Liver (tissue), 9 donors: ENCODE measurements around the gene BHLHA15. TPM values are rescaled to one million over a fixed set of nuclear protein-coding genes. Genes with fewer than 3 reads are reported as not detected.

ENCODE experiments used
- DNase-seq: peaks from one replicate; pipeline ENCODE4 v3.0.0-alpha.2; 2017; ENCODE audit warnings: low spot score
- H3K27ac ChIP-seq, 2 donors: one replicate each; pipeline ENCODE4 v1.7.0; 2013; ENCODE audit warnings: inconsistent platforms in 2 of 2, low read length in 2 of 2, control low read depth in 1 of 2, low read depth in 1 of 2, mild to moderate bottlenecking in 1 of 2
- H3K27me3 ChIP-seq, 4 donors: one replicate each; pipeline versions ENCODE4 v1.6.1 to v1.7.0; 2013; ENCODE audit warnings: low read length in 3 of 4, inconsistent platforms in 1 of 4, mild to moderate bottlenecking in 1 of 4, moderate library complexity in 1 of 4; ENCODE audit not compliant: control insufficient read depth in 4 of 4, insufficient read depth in 4 of 4
- H3K36me3 ChIP-seq, 4 donors: one replicate each; pipeline versions ENCODE4 v1.6.1 to v1.7.0; 2013; ENCODE audit warnings: low read length in 3 of 4, mild to moderate bottlenecking in 3 of 4, low read depth in 1 of 4, moderate library complexity in 1 of 4; ENCODE audit not compliant: control insufficient read depth in 4 of 4, insufficient read depth in 3 of 4
- H3K4me1 ChIP-seq, 4 donors: one replicate each; pipeline versions ENCODE4 v1.6.1 to v1.7.0; 2013; ENCODE audit warnings: low read length in 3 of 4, mild to moderate bottlenecking in 3 of 4, moderate library complexity in 1 of 4; ENCODE audit not compliant: control insufficient read depth in 4 of 4, insufficient read depth in 4 of 4
- H3K4me3 ChIP-seq, 3 donors: one replicate each; pipeline versions ENCODE4 v1.6.1 to v1.7.0; 2013; ENCODE audit warnings: low read length in 3 of 3, control low read depth in 1 of 3, low read depth in 1 of 3, mild to moderate bottlenecking in 1 of 3
- H3K9ac ChIP-seq, 2 donors: one replicate each; pipeline ENCODE4 v1.7.0; 2013; ENCODE audit warnings: low read length in 2 of 2, mild to moderate bottlenecking in 2 of 2, moderate library complexity in 2 of 2, control low read depth in 1 of 2, low read depth in 1 of 2
- H3K9me3 ChIP-seq, 4 donors: one replicate each; pipeline versions ENCODE4 v1.6.1 to v1.7.0; 2013; ENCODE audit warnings: low read length in 3 of 4; ENCODE audit not compliant: control insufficient read depth in 4 of 4
- EGR1 ChIP-seq, 2 donors: IDR thresholded peaks; 2 replicates each; pipeline ENCODE4 v1.6.1; 2016 to 2018; ENCODE audit warnings: antibody characterized with exemption in 2 of 2, low read depth in 2 of 2
- FOXA1 ChIP-seq: IDR thresholded peaks from 2 replicates; pipeline ENCODE4 v1.6.1; 2016; ENCODE audit warnings: antibody characterized with exemption
- GABPA ChIP-seq, 2 donors: IDR thresholded peaks in 1 of 2; conservative IDR thresholded peaks in 1 of 2; 2 replicates each; pipeline ENCODE4 v1.6.1; 2016; ENCODE audit warnings: antibody characterized with exemption in 2 of 2, mild to moderate bottlenecking in 1 of 2, moderate library complexity in 1 of 2
- HNF4A ChIP-seq, 2 donors: conservative IDR thresholded peaks; 2 replicates each; pipeline ENCODE4 v1.6.1; 2016; ENCODE audit warnings: antibody characterized with exemption in 2 of 2, mild to moderate bottlenecking in 2 of 2
- HNF4G ChIP-seq: IDR thresholded peaks from 2 replicates; pipeline ENCODE4 v1.6.1; 2016; ENCODE audit warnings: antibody characterized with exemption
- JUND ChIP-seq, 2 donors: IDR thresholded peaks; 2 replicates each; pipeline ENCODE4 v1.6.1; 2016; ENCODE audit warnings: antibody characterized with exemption in 2 of 2
- NR2F2 ChIP-seq: IDR thresholded peaks from 2 replicates; pipeline ENCODE4 v1.6.1; 2016; ENCODE audit warnings: antibody characterized with exemption
- RAD21 ChIP-seq, 2 donors: IDR thresholded peaks; 2 replicates each; pipeline ENCODE4 v1.6.1; 2016; ENCODE audit warnings: antibody characterized with exemption in 2 of 2, mild to moderate bottlenecking in 2 of 2
- RXRA ChIP-seq, 2 donors: IDR thresholded peaks; 2 replicates each; pipeline ENCODE4 v1.6.1; 2017 to 2018; ENCODE audit warnings: antibody characterized with exemption in 2 of 2, mild to moderate bottlenecking in 1 of 2
- SP1 ChIP-seq: IDR thresholded peaks from 2 replicates; pipeline ENCODE4 v1.6.1; 2018; ENCODE audit warnings: antibody characterized with exemption, mild to moderate bottlenecking
- TAF1 ChIP-seq: conservative IDR thresholded peaks from 2 replicates; pipeline ENCODE4 v1.6.1; 2016; ENCODE audit warnings: antibody characterized with exemption, mild to moderate bottlenecking
- YY1 ChIP-seq: IDR thresholded peaks from 2 replicates; pipeline ENCODE4 v1.6.1; 2016; ENCODE audit warnings: antibody characterized with exemption, mild to moderate bottlenecking
- WGBS: extraction: QIAGEN DNeasy Blood & Tissue Kit; methylation state at CpG from one replicate; pipeline ENCODE4 v1.1.7; 2013; 5-methylcytosine and 5-hydroxymethylcytosine counted together
- polyA plus RNA-seq, 2 donors: library from polyadenylated mRNA; stranded (reverse) in 1 of 2; unstranded in 1 of 2; fragments of 200-250 nt in 1 of 2; fragments of >200 nt in 1 of 2; fragmentation: Nextera tagmentation in 1 of 2; extraction: Ambion mirVana in 1 of 2; gene quantifications; one replicate each; pipeline versions ENCODE4 v1.2.1 to v1.2.3, GENCODE V29; 2013 to 2015
- total RNA-seq, 2 donors: library from RNA; depleted of rRNA; stranded (reverse); fragments of >200 nt; gene quantifications; one replicate each; pipeline ENCODE4 v1.2.3, GENCODE V29; 2014
- TF ChIP-seq, protein P1 (sequence below): IDR thresholded peaks from 2 replicates; pipeline ENCODE4 v1.6.1; 2016; ENCODE audit warnings: antibody characterized with exemption, mild to moderate bottlenecking
- TF ChIP-seq, protein P2 (sequence below): IDR thresholded peaks from 2 replicates; pipeline ENCODE4 v1.6.1; 2016; ENCODE audit warnings: antibody characterized with exemption
- TF ChIP-seq, protein P3 (sequence below): fragments of 150-350 bp; IDR thresholded peaks from 2 replicates; pipeline ENCODE4 v1.5.1; 2017; ENCODE audit warnings: improper control_type of control experiment, low read depth, low read length; ENCODE audit not compliant: missing input control
- TF ChIP-seq, protein P4 (sequence below): IDR thresholded peaks from 2 replicates; pipeline ENCODE4 v1.6.1; 2016; ENCODE audit warnings: antibody characterized with exemption
- TF ChIP-seq, protein P5 (sequence below): IDR thresholded peaks from 2 replicates; pipeline ENCODE4 v1.6.1; 2016; ENCODE audit warnings: antibody characterized with exemption
- donor health status: healthy.
- donor health status: healthy.
- donor health status: healthy.
- donor health status: healthy.
- donor health status: healthy.

The BHLHA15 gene
- total and polyA plus RNA-seq, 4 donors, result 1.0 to 28.9 (median 7.6) TPM

DNA sequence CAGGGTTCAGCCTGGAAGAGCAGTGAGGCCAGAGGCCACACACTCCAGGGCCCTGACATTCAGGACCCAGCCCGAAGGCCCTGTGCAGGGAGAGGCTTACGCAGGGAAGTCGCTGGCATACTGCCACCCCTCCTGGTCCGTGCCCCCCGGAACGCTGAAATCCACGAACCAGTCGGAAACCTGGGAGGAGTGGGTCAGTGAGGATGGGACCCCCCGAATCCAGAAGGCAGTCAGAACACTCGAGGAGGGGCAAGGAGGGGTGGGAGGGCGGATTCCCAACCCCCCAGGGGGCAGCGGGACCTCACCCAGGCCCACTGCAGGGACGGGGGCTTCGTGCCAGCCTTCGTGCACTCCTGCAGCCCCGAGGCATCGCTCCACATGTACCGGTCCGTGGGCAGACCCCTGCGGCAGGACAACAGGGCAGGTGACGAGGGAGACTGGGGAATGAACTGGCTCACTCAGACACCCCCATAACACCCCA lies 13.5 kb downstream of the BHLHA15 start:
- 95% methylated on average over 21 of the region's 21 CpGs for WGBS
- H3K27ac ChIP-seq, result no peak overlapping the region
- no peak overlapping the region for H3K4me3 ChIP-seq
- H3K9ac ChIP-seq, result no peak overlapping the region
- no peaks in the 10 kb centered on the region for H3K27me3 ChIP-seq
- H3K36me3 ChIP-seq, result peaks cover 2 to 29% (median 6%) of the 10 kb centered on the region in 4 donors
- no peak for DNase-seq
- no peaks in the 10 kb centered on the region for H3K4me1 ChIP-seq
- no peaks in the 10 kb centered on the region for H3K9me3 ChIP-seq
- TF ChIP-seq EGR1 (IDR thresholded peaks at IDR 0.05; ENCODE audit: low read depth in 2 of 2) (no peak), RXRA (IDR thresholded peaks at IDR 0.05) (no peak), GABPA (IDR thresholded peaks at IDR 0.05 in 1 of 2, conservative IDR thresholded peaks at IDR 0.05 in 1 of 2) (no peak), FOXA1 (no peak), JUND (IDR thresholded peaks at IDR 0.05) (no peak), NR2F2 (no peak), SP1 (no peak)
- TF ChIP-seq, protein P1, sequence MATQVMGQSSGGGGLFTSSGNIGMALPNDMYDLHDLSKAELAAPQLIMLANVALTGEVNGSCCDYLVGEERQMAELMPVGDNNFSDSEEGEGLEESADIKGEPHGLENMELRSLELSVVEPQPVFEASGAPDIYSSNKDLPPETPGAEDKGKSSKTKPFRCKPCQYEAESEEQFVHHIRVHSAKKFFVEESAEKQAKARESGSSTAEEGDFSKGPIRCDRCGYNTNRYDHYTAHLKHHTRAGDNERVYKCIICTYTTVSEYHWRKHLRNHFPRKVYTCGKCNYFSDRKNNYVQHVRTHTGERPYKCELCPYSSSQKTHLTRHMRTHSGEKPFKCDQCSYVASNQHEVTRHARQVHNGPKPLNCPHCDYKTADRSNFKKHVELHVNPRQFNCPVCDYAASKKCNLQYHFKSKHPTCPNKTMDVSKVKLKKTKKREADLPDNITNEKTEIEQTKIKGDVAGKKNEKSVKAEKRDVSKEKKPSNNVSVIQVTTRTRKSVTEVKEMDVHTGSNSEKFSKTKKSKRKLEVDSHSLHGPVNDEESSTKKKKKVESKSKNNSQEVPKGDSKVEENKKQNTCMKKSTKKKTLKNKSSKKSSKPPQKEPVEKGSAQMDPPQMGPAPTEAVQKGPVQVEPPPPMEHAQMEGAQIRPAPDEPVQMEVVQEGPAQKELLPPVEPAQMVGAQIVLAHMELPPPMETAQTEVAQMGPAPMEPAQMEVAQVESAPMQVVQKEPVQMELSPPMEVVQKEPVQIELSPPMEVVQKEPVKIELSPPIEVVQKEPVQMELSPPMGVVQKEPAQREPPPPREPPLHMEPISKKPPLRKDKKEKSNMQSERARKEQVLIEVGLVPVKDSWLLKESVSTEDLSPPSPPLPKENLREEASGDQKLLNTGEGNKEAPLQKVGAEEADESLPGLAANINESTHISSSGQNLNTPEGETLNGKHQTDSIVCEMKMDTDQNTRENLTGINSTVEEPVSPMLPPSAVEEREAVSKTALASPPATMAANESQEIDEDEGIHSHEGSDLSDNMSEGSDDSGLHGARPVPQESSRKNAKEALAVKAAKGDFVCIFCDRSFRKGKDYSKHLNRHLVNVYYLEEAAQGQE, result no peak
- TF ChIP-seq, protein P2, sequence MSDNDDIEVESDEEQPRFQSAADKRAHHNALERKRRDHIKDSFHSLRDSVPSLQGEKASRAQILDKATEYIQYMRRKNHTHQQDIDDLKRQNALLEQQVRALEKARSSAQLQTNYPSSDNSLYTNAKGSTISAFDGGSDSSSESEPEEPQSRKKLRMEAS, result no peak
- TF ChIP-seq, protein P3, sequence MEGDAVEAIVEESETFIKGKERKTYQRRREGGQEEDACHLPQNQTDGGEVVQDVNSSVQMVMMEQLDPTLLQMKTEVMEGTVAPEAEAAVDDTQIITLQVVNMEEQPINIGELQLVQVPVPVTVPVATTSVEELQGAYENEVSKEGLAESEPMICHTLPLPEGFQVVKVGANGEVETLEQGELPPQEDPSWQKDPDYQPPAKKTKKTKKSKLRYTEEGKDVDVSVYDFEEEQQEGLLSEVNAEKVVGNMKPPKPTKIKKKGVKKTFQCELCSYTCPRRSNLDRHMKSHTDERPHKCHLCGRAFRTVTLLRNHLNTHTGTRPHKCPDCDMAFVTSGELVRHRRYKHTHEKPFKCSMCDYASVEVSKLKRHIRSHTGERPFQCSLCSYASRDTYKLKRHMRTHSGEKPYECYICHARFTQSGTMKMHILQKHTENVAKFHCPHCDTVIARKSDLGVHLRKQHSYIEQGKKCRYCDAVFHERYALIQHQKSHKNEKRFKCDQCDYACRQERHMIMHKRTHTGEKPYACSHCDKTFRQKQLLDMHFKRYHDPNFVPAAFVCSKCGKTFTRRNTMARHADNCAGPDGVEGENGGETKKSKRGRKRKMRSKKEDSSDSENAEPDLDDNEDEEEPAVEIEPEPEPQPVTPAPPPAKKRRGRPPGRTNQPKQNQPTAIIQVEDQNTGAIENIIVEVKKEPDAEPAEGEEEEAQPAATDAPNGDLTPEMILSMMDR, result no peak
- TF ChIP-seq, protein P4, sequence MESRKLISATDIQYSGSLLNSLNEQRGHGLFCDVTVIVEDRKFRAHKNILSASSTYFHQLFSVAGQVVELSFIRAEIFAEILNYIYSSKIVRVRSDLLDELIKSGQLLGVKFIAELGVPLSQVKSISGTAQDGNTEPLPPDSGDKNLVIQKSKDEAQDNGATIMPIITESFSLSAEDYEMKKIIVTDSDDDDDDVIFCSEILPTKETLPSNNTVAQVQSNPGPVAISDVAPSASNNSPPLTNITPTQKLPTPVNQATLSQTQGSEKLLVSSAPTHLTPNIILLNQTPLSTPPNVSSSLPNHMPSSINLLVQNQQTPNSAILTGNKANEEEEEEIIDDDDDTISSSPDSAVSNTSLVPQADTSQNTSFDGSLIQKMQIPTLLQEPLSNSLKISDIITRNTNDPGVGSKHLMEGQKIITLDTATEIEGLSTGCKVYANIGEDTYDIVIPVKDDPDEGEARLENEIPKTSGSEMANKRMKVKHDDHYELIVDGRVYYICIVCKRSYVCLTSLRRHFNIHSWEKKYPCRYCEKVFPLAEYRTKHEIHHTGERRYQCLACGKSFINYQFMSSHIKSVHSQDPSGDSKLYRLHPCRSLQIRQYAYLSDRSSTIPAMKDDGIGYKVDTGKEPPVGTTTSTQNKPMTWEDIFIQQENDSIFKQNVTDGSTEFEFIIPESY, result no peak
- TF ChIP-seq, protein P5, sequence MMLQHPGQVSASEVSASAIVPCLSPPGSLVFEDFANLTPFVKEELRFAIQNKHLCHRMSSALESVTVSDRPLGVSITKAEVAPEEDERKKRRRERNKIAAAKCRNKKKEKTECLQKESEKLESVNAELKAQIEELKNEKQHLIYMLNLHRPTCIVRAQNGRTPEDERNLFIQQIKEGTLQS, result no peak

DNA sequence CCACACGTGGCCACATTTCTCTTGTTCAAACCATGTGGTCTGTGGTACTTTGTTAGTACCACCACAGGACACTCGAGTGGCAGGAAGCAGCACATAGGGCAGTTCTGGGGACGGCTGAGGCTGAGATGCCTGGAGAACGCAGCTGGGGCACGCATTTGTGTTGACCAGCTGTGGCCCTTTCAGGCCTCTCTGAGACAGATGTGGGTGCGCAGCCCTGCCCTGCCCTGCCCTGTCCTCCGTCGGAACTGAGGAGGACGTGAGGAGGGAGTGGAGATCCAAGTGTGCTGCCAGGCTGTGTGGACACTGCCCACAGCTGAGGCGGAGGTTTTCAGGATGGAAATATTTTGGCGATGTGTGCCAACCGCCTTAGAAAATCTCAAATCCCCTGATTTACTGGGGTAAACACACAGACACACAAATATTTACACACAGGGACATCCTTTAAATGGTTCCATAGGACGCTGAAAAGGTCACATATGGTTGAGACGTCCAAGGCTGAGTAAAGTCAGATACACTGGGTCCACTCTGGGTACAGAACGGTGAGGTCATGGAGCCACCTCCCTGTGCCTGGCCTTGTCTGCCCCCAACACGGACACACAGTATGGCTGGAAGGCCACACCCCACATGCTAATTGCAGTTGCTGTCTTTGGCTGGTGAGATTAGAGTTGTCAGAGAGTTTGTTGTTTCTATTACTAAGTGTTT lies 14.8 kb downstream of the BHLHA15 start:
- peaks cover 2 to 29% (median 7%) of the 10 kb centered on the region in 4 donors for H3K36me3 ChIP-seq
- no peak for DNase-seq
- TF ChIP-seq YY1 (no peak), SP1 (no peak), TAF1 (no peak), HNF4G (no peak), JUND (IDR thresholded peaks at IDR 0.05) (no peak), RAD21 (IDR thresholded peaks at IDR 0.05) (no peak), HNF4A (conservative IDR thresholded peaks at IDR 0.05) (no peak), RXRA (IDR thresholded peaks at IDR 0.05) (no peak), EGR1 (IDR thresholded peaks at IDR 0.05; ENCODE audit: low read depth in 2 of 2) (no peak)
- TF ChIP-seq, protein P2, result no peak
- TF ChIP-seq, protein P5, result no peak
- TF ChIP-seq, protein P4, result no peak

More for the DNA sequence above, 14.8 kb downstream of the BHLHA15 start:
- Histone ChIP-seq H3K27me3 (no peaks in the 10 kb centered on the region), H3K4me3 (no peak overlapping the region), H3K27ac (no peak overlapping the region), H3K4me1 (no peaks in the 10 kb centered on the region), H3K9me3 (no peaks in the 10 kb centered on the region), H3K9ac (no peak overlapping the region)
- whole genome bisulfite sequencing, result 83% methylated on average over 16 of the region's 16 CpGs
